SIG-M5 treated with dmso at 0.1 percent for 504 hours (cell line): Measurements from ENCODE around the gene CDHR4.
A peak's percentile ranks its signal among the peaks of the same experiment; 100 is the strongest.
"Not testable (repeated sequence)": the region's sequence is repeated elsewhere in the genome, so short reads cannot be mapped to it uniquely, and the experiment has no call there.

Experiments
- DNase-seq: peaks from one replicate; lab custom pipeline; 2025; ENCODE audit not compliant: unreplicated experiment; lab: John Stamatoyannopoulos, UW

Gene CDHR4, protein sequence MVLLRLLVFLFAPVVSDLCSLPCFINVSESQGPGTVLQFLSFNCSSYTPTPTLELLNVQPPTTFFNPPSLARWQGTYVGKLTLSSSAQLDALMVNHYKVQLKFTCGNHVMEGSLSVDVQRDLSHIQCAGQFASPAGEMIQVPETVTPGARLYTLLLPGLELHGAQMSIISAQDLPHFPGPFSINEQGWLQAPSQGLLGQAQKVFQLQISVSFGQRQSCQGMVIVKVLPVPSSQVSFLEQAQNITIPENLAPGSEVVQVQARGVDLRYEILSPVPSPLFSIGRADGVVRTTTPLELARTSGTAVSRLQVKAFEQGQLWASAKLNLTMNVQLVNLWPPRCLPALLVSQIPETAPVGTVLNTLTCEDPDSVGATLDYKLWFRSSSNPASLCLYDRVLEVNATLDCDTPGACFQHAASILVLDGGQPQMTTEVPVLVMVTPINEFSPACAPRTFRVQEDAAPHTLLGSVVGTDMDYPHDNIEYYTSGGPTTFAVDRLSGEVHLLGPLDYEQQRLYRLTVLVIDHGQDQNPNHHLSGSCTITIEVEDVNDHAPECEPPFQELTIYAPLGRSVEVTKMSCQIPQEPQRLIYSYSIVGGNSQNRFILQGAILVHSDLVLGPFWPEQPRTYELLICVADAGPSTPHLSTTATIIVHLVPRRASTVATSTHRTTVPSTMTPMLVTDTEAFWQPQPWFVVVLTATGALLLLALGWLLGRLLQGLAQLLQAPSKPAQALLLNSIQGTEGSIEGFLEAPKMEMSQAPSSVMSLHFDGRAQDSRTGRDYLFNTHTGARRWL

DNA sequence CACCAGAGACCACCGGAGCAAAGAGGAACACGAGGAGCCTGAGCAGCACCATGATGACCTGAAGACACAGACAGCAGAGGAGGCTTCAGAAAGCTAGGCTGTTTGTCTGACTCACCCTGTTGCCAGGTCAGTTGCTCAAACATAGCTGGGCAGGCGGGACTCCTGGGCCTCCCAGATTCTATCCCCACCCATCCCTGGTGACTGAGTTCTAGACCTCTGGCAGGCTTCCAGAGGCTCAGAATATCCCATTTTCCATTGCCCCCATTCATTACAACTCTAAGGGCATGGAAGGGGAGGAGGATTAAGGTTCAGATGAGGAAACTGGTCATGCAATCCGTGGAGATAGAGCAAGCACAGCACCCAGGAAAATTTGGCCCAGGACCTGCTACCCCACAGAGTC is at the start of gene CDHR4:
CDHR4 (minus strand) TSS at position 113 of the 400 bp plus-strand sequence; CDS start at position 52, 61 bp downstream.
- peak; percentile 45 for DNase-seq

DNA sequence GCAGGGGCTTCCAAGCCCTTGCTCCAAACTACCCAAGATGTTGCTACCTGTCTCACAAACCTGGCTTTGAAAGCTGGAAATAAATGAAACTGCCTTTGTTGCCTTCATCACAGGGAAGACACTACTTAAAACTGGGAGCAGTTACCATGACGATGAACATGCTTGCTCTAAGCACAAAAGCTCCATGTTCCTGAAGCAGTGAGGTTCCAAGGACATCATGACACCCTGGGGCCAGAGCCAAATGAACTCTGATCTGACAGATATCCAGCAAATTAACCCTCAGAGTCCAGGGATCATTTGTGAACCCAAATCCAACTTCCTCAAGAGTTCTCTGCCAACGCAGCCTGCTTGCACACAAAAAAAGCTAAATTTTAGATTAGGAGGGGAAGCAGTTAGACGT is 46.0 kb upstream of the CDHR4 start:
- no peak for DNase-seq

DNA sequence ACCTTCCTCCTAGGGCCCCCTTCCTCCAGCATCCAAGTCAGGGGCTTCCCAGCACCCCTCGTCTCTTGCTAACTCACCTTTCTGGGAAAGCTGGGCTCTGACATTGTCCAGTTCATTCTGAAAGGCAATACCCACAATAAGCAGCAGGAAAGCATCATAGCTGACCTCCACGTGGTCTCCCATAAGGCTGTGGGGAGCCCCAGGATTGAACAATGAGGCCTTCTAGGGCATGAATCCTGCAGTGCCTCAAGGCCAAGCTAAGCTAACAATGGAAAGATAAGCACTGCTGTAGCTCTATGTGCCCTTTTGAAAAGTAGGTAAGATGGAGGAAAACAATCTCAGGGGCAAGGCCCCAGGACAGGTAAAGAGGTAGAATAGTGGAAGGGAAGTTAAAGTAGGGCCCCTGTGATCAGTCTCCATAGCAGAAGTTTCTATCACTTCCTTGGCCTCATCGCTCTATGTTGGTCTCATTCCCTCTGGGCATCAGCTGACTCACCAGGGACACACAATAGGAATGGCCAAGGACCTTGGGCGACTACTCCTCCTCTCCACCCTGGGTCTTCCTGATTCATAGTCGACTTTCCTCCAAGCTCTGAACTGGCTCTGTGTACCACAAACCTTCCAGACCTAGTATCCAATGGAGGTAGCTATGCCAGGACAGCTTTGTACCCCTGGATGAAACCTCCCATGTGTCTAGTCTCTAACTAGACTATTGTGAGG is 45.0 kb upstream of the CDHR4 start:
- no peak for DNase-seq

DNA sequence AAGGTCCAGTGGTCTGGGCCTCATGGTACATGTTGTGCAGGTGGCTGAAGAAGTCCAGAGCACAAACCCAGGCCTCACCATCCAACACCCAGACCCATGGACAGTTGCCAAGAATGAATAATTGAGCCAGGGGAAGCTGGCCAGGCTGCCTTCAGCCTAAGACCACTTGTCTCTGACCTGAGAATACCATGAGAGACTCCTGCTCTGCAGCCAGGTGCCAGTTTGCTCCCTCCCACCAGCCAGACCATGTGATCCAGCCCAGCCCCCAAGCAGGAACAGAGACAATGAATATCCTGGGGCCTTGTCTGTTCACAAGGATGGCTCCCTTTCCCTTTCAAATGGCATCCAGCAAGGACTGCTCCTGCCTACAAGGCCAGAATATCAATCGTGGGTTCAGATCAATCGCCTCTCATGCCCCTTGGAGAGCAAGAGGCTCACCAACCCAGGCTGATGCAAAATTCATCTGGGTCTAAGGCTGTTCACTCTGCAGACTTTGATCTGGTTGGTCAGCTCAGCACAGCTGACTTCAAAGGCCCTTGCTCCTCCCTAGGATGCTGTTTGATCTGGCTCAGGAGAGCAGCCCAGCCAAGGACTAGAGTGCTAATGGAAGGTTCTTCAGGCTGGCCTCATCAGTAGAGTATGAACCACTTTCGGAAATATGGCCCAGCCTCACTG is 43.3 kb upstream of the CDHR4 start:
- no peak for DNase-seq

DNA sequence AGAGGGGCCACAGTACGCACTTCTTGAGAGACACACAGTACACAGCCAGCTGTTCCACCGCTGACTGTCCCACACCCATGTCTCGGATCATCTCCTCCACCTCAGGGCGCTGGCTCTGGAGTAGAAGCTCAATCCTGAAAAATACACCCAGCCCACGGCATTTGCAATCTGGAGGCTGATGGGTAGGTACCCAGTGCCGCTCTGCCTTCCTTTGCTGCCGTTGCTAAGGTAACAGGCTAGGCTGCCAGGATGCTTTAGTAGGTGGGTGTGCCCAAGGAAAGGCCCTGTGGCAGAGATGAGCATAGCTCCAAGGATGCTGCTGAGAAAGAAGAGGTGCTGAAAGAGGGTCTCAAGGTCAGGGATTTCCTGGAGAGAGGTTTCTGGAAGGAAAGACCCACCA is 42.1 kb upstream of the CDHR4 start:
- DNase-seq: no peak

DNA sequence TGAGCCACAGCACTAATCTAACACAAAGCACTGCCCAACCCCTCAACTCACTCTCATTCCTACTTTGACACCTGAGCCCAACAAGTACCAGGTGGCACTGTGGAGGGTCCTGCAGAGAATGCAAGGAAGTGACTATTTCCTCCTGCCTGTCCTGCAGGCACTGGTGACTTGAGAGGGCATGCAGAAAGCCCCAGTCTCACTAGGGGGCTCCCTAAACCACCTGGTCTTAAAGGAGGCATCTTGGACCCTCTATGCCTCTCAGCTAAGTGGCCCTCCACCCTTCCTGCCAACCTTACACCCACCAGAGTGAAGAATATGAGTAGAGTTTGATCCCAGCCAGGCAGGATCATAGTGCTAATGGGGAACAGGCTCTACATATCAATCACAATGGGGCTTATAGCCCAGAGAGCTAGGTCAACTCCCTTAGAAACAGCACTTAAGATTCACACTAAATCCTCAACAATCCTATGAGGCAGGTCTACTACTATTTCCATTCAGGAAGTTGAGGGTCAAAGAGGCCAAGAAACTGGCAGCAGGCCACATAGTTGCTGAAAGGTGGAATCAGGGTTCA is 41.5 kb upstream of the CDHR4 start:
- DNase-seq: peak; percentile 18

DNA sequence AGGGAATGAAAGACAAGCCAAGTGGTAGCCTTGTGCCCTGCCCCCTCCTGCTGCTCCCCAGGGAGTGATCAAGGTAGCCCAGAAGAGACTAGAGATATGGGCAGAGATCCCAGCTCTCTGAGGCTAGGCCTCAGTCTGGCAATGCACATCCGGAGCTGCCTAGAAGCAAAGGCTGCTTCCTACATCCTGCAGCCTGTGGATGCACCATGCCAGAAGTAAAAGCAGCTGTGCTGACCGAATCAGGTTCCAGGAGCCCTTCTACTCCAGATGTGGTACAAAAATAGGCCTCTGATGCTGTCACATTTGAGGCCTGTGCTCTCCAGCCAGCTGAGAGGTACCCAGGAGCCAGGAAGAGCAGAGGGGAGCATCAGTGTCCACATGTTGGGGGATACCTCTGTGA is 40.7 kb upstream of the CDHR4 start:
- DNase-seq: no peak

DNA sequence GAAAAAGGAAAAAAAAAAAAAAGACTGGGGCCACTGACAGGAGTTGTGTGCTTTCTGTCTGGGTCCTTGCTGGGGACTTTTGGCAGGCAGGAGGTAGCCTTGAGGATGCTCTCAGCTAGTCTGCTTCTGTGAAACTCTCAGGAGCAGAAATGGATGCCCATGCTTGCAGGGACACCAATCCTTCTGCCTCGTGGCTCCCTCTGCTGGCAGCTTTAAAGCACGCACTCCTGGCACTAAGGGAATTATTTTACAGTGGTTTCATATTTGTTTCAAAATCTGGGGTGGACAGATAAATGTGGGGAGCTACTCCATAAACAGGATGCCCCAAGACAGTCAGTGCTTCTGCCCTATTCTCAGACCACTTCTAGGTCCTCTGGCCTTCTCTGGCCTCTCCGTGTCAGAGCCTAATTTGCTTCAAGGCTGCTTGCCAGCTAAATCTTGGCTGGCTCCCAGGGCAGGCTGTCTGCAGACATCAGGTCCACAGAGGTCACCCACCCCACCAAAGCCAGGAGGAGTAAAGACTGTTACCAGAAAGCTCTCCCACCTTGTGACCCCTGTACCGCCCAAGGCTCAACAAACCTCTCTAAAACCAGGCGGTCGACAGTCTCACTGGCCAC is 39.6 kb upstream of the CDHR4 start:
- DNase-seq: peak; percentile 73

DNA sequence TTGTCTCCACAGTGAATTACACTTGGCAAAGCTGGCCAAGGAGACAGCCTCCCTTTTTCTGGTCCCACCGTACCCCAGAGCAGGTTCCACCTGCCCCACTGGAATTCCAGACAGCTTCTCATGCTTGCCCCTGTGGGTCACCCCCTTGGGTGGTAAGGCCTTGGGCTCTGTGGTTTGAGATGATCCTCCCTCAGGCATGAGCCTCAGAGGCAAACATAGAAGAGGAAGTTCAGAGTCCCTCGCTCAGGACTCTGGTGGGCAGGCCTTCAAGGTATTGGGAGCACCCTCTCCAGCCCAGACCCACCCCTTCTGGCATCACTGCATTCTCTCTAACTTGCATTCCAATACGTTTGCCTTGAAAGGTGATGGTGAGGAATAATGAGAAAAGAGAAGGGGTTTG is 31.7 kb upstream of the CDHR4 start:
- no peak for DNase-seq

DNA sequence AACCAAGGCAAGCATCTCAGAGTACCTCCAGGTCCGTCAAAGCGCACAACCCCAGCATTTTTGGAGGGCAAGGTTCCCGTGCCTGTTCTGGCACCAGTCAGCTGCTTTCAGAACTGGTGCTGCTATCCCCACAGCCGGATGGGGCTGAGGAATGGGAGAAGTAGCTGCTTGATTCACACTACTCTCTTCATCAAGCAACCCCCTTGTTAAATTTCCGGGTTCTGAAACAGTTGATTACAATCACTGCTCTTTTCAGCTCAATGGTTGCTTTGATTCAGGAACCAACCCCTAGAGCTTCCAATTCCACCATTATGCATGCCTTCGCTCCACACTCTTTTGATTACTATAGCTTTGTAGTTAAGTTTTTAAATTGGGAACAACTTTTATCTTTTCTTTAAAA is 26.3 kb upstream of the CDHR4 start:
- DNase-seq: no peak

DNA sequence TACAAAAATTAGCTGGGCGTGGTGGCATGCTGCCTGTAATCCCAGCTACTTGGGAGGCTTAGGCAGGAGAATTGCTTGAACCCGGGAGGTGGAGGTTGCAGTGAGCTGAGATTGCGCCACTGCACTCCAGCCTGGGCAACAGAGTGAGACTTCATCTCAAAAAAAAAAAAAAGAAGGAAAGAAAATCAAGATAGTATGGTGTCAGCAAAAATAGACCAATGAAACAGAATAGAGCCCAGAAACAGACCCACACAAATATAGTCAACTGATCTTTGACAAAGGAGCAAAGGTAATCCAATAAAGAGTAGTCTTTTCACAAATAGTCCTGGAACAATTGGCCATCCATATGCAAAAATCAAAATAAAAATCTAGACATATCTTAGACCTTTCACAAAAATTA is 23.5 kb upstream of the CDHR4 start:
- DNase-seq: not testable (repeated sequence)

DNA sequence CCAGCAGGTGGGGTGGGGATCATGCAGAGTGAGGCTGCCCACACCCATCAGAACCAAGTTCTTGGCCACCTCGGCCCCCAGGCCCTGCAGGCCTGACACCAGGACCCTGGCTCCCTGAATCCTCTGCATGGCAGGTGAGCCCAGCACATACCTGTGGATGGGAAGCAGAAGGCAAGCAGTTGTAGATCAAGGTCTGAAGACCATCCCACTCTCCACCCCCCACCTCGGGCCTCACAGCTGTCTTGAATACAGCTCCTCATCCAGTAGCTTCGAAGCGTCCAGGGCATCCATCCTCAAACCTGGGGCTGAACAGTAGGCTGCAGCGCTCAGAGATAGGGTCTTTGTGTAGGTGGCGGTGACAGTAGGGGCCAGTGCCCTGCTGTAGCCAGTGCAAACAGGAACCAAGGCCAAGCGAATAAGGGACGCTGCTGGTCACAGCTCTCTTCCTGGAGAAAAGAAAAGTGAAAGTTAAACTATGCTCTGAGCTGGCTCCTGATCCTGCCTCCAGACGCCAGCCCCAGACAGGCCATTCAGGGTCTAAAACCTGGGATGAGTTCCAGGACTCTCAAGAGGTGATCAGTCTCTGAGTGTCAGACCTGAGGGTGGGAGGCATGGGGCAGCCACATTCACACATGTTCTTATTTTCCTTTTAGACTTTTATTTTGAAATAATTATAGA is 14.0 kb upstream of the CDHR4 start, which contains the start of gene UBA7:
UBA7 (minus strand) TSS at position 457 of the 678 bp plus-strand sequence; CDS start at position 291, 166 bp downstream.
- peak; percentile 6 for DNase-seq

DNA sequence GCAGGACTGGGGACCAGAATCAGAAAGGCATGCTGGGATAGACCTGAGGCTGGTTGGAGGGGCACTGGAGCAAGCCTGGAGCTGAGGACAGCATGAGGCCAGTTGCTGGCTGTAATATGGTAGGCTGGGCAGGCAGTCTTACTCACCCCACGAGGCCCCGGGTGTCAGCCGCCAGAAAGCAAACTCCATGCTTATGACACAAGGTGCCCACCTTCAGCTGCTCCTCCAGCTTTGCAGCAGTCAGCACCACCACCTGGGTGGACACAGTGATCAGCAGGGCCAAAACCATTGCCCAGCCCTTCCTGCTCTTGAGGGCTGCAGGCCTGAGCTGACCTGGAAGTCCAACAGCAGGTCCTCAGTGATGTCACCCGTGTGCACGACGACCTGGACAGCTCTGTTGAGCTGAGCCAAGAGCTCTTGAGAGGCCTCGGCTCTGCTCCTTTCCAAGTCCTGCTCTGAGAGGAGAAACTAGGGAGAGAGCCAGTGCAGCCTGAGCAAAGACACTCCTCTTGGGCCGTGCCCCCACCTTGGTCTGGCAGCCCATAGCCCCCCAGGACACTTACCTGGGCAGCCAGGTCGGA is 13.3 kb upstream of the CDHR4 start:
- no peak for DNase-seq

DNA sequence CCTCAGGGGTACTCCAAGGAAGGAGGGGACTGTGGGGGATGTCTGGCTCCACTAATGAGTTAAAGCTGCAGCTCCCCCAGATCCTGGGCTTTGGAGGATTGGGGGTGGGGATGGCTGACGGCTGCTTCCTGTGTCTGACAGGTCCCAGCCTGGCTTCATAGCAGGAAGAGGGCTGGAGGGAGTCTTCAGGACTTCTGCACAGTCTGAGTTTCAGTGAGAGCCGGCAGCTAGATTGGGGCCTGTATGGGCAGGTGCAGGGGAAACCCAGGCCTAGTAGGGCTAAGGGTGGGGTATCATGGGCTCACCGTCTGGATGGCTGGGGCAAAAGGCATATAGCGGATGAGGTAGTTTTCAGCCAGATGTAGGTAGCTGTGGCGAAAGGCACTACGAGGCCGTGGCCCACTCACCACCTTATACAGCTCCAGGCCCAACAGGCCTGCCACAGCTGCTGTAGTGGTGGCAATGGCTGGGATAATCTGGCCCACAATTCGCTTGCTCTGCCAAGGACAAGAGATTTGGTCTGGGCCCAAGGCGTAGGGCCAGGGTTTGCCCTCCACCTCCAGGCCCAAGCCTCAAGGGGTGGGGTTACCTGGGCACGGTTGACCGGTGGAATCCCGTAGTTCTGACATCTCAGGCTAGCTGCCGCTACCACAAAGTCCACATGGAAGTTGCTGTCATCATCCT is 7.9 kb upstream of the CDHR4 start:
- DNase-seq: no peak

DNA sequence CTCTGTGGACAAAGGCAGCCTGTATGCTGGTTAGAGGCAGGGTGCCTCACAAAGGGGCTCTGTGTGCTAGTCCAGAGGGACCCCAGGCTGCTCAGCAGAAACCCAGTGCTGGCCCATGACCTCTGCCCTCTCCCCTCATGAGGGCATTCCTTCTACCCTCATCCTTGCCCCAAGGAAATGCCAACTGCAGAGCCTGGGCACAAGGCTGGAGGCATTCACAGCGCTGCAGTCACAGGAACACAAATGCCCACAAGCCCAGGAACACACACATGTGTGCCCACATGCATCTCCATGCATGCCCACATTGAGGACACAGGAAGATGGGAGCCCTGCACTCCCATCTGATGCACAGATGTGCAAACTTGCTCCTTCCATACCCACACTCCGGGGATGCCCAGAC is 7.2 kb upstream of the CDHR4 start:
- no peak for DNase-seq

DNA sequence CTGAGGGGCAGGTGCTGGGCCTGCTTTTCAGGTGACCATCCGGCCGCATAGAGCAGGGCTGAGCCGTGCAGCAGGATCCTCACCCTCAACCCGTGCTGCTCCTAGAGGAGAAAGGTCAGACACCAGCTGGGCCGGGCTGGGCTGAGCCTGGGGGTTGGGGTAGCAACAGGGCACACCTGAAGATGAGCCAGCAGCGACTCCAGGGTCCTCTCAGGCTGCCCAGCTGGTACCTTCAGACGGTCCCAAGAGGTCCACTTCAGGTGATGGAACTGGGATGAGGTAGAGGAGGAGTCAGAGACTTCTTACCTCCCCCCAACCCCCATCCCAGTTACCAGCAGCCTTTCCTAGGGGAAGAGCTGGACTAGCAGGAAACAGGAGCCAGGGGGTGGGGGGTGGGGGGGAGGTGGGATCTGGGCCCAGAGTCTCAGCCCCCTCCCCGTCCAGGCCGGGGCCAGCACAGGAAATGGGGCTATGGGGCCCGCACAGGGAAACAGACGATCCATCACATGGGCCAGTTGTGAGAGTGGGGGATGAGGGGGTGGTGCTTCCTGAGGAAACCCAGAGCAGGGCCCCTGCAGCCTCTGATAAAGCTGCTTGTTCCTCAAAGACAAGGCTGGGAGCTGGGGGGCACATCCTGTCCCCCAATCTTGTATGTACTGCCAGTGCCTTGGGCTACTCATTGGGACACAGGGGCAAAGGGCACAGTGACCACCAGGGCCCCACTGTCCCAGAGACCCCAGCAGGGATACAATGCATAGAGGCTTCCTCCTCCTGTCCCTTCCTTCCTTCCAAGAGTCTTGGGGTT is 6.4 kb upstream of the CDHR4 start:
- DNase-seq: peak; percentile 88

DNA sequence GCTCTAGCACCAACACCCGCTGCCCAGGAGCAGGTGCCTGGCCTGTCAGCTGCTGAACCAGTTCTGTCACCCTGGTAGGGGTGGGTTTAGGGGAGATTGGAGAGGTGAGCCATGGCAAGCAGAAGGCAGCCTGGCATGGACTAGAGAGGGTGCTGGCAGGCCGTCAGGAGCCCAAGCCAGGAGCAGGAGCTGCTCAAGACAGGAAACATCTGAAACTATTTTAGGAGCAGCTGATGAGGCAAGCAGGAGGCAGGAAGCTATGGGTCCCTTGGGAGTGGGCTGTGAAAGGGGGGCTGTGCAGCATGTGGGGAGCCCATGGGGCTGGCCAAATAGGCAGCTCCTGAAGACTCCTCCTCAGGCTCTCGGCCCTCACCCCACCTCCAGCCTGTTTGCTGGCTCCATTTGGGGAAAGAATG is 5.7 kb upstream of the CDHR4 start:
- DNase-seq: peak; percentile 85
